CD4-positive, alpha-beta memory T cell (primary cell): ENCODE data around the gene CFAP161. TPM values are rescaled to one million over a fixed set of nuclear protein-coding genes. Genes with fewer than 3 reads are reported as not detected.
A peak's percentile ranks its signal among the peaks of the same experiment; 100 is the strongest.

Experiments used
- CTCF ChIA-PET: fragments of 350-600 bp; sonication (Branson Sonifier 250); formaldehyde crosslinking; loops from one replicate; lab custom pipeline; 2021; ENCODE audit warnings: inconsistent platforms; ENCODE audit not compliant: partially characterized antibody; lab: Charles Lee
- POLR2A ChIA-PET: fragments of 350-600 bp; sonication (Branson Sonifier 250); formaldehyde crosslinking; loops from one replicate; lab custom pipeline; 2021; ENCODE audit not compliant: partially characterized antibody; lab: Charles Lee
- DNase-seq, 5 donors: peaks; one replicate each; pipeline versions ENCODE4 v3.0.0 to v3.0.0-alpha.2; 2020 to 2022; ENCODE audit warnings: mixed read lengths in 1 of 5
- H3K27ac ChIP-seq: one replicate; pipeline ENCODE4 v1.7.0; 2013; ENCODE audit warnings: low read depth, low read length
- H3K27me3 ChIP-seq: 2 replicates; pipeline ENCODE4 v1.7.0; 2013; ENCODE audit warnings: mild to moderate bottlenecking, low read length, moderate library complexity; ENCODE audit not compliant: insufficient read depth
- H3K36me3 ChIP-seq: 2 replicates; pipeline ENCODE4 v1.7.0; 2013; ENCODE audit warnings: mild to moderate bottlenecking, low read length, moderate library complexity; ENCODE audit not compliant: insufficient read depth
- H3K4me1 ChIP-seq: 2 replicates; pipeline ENCODE4 v1.7.0; 2013; ENCODE audit warnings: mild to moderate bottlenecking, low read length, moderate library complexity; ENCODE audit not compliant: insufficient read depth
- H3K4me3 ChIP-seq, 2 donors: one replicate each; pipeline ENCODE4 v1.7.0; 2013; ENCODE audit warnings: low read length in 2 of 2, mild to moderate bottlenecking in 1 of 2
- H3K9me3 ChIP-seq, 2 donors: one replicate each; pipeline ENCODE4 v1.7.0; 2013; ENCODE audit warnings: low read length in 2 of 2, control low read depth in 1 of 2; ENCODE audit not compliant: control insufficient read depth in 1 of 2
- H3K27ac Mint-ChIP-seq, 7 donors: one replicate each; pipeline ENCODE4 v1.8.0; 2020 to 2021; ENCODE audit warnings: mixed read lengths in 7 of 7, mild to moderate bottlenecking in 6 of 7, inconsistent platforms in 3 of 7, moderate library complexity in 3 of 7
- H3K27me3 Mint-ChIP-seq, 2 donors: one replicate each; pipeline ENCODE4 v1.8.0; 2020 to 2021; ENCODE audit warnings: mixed read lengths in 2 of 2
- H3K36me3 Mint-ChIP-seq, 2 donors: one replicate each; pipeline ENCODE4 v1.8.0; 2020 to 2021; ENCODE audit warnings: mixed read lengths in 2 of 2, inconsistent platforms in 1 of 2, mild to moderate bottlenecking in 1 of 2
- H3K4me1 Mint-ChIP-seq, 4 donors: one replicate each; pipeline ENCODE4 v1.8.0; 2020 to 2021; ENCODE audit warnings: mixed read lengths in 4 of 4, mild to moderate bottlenecking in 1 of 4
- H3K4me3 Mint-ChIP-seq, 8 donors: one replicate each; pipeline ENCODE4 v1.8.0; 2020 to 2021; ENCODE audit warnings: mixed read lengths in 8 of 8, mild to moderate bottlenecking in 7 of 8, moderate library complexity in 6 of 8, inconsistent platforms in 3 of 8
- H3K9me3 Mint-ChIP-seq, 8 donors: one replicate each; pipeline ENCODE4 v1.8.0; 2020 to 2021; ENCODE audit warnings: mixed read lengths in 8 of 8, mild to moderate bottlenecking in 5 of 8, inconsistent platforms in 3 of 8, moderate library complexity in 1 of 8
- intact Hi-C: fragments of 100-400 bp; cut with micrococcal nuclease; formaldehyde crosslinking; loops from one replicate; pipeline ENCODE4 v1.15.1; 2023
- polyA plus RNA-seq, 2 donors: library from polyadenylated mRNA; unstranded; fragments of 300-500 nt; fragmentation: Illumina TruSeq; gene quantifications; one replicate each; pipeline ENCODE4 v1.2.3, GENCODE V29; 2021
- total RNA-seq, 2 experiments: library from RNA; stranded (reverse); gene quantifications; one replicate each; pipeline ENCODE4 v1.2.3, GENCODE V29; 2021

The CFAP161 gene
- total RNA-seq (not detected), polyA plus RNA-seq (not detected)

GRCh38 chr15:81133782-81134461 is at the start of gene CFAP161:
TSS of gene CFAP161 (plus strand) at chr15:81134270. CDS start at chr15:81134330, 60 bp downstream.
- intact Hi-C loops: no loop called here
- peaks cover 36 to 48% of the 10 kb centered on the region in 2 donors for H3K27me3 Mint-ChIP-seq
- H3K4me1 Mint-ChIP-seq: peaks cover 0 to 9% (median 3%) of the 10 kb centered on the region in 4 donors
- H3K4me3 ChIP-seq: no peak within 1 kb of the TSS
- H3K36me3 ChIP-seq: no peaks in the 10 kb centered on the region
- H3K4me1 ChIP-seq: no peaks in the 10 kb centered on the region
- no peak within 1 kb of the TSS for H3K27ac ChIP-seq
- ChIA-PET CTCF (no interaction called here), POLR2A (no interaction called here)
- peaks cover 0 to 16% (median 6%) of the 10 kb centered on the region in 8 donors for H3K9me3 Mint-ChIP-seq
- H3K27me3 ChIP-seq: peaks cover 7% of the 10 kb centered on the region
- H3K9me3 ChIP-seq: no peaks in the 10 kb centered on the region
- H3K4me3 Mint-ChIP-seq: peak within 1 kb of the TSS; percentile 9 to 65 (median 48)
- H3K27ac Mint-ChIP-seq: no peak within 1 kb of the TSS
- no peak for DNase-seq
- H3K36me3 Mint-ChIP-seq: peaks cover 3 to 4% of the 10 kb centered on the region in 2 donors

- no peak for DNase-seq
- Histone ChIP-seq H3K4me1 (no peaks in the 10 kb centered on the region), H3K4me3 (no peak overlapping the region), H3K9me3 (no peaks in the 10 kb centered on the region), H3K27me3 (no peaks in the 10 kb centered on the region), H3K27ac (no peak overlapping the region), H3K36me3 (no peaks in the 10 kb centered on the region)
- Mint-ChIP-seq H3K27me3 (peaks cover 3 to 4% of the 10 kb centered on the region in 2 donors), H3K4me3 (no peak overlapping the region), H3K4me1 (no peaks in the 10 kb centered on the region), H3K27ac (no peak overlapping the region), H3K9me3 (peaks cover 0 to 2% (median 0%) of the 10 kb centered on the region in 8 donors), H3K36me3 (no peaks in the 10 kb centered on the region)
- ChIA-PET CTCF (no interaction called here), POLR2A (no interaction called here)
- intact Hi-C loops: no loop called here
Measured at GRCh38 chr15:81084716-81085115, 49.4 kb upstream of the CFAP161 start.

GRCh38 chr15:81085213-81085612 is 48.9 kb upstream of the CFAP161 start:
- CTCF ChIA-PET: no interaction called here
- Histone ChIP-seq H3K27me3 (no peaks in the 10 kb centered on the region), H3K4me1 (no peaks in the 10 kb centered on the region), H3K36me3 (no peaks in the 10 kb centered on the region), H3K27ac (no peak overlapping the region), H3K4me3 (no peak overlapping the region), H3K9me3 (no peaks in the 10 kb centered on the region)
- POLR2A ChIA-PET: no interaction called here
- intact Hi-C loops: no loop called here
- H3K4me3 Mint-ChIP-seq: no peak overlapping the region
- H3K27me3 Mint-ChIP-seq: peaks cover 3 to 4% of the 10 kb centered on the region in 2 donors
- no peaks in the 10 kb centered on the region for H3K36me3 Mint-ChIP-seq
- H3K27ac Mint-ChIP-seq: no peak overlapping the region
- peaks cover 0 to 2% (median 0%) of the 10 kb centered on the region in 8 donors for H3K9me3 Mint-ChIP-seq
- no peak for DNase-seq
- H3K4me1 Mint-ChIP-seq: no peaks in the 10 kb centered on the region

GRCh38 chr15:81085898-81086297 is 48.2 kb upstream of the CFAP161 start:
- Mint-ChIP-seq H3K27ac (no peak overlapping the region), H3K4me1 (no peaks in the 10 kb centered on the region), H3K9me3 (no peaks in the 10 kb centered on the region), H3K4me3 (no peak overlapping the region), H3K36me3 (no peaks in the 10 kb centered on the region), H3K27me3 (peaks cover 3 to 4% of the 10 kb centered on the region in 2 donors)
- no peaks in the 10 kb centered on the region for H3K27me3 ChIP-seq
- H3K36me3 ChIP-seq: no peaks in the 10 kb centered on the region
- H3K4me3 ChIP-seq: no peak overlapping the region
- intact Hi-C loops: no loop called here
- H3K4me1 ChIP-seq: no peaks in the 10 kb centered on the region
- ChIA-PET CTCF (interaction anchor here (0.8 kb wide), 1 partner anchor 22 kb away, joined by 3 read pairs; no protein-coding TSS in a partner anchor), POLR2A (no interaction called here)
- no peak for DNase-seq
- H3K27ac ChIP-seq: no peak overlapping the region
- no peaks in the 10 kb centered on the region for H3K9me3 ChIP-seq

GRCh38 chr15:81087066-81087465 is 47.0 kb upstream of the CFAP161 start:
- H3K36me3 Mint-ChIP-seq: no peaks in the 10 kb centered on the region
- H3K4me1 Mint-ChIP-seq: no peaks in the 10 kb centered on the region
- no peaks in the 10 kb centered on the region for H3K9me3 Mint-ChIP-seq
- no peak overlapping the region for H3K27ac Mint-ChIP-seq
- ChIA-PET CTCF (no interaction called here), POLR2A (no interaction called here)
- Histone ChIP-seq H3K4me3 (no peak overlapping the region), H3K9me3 (no peaks in the 10 kb centered on the region), H3K4me1 (no peaks in the 10 kb centered on the region), H3K27me3 (no peaks in the 10 kb centered on the region), H3K27ac (no peak overlapping the region), H3K36me3 (no peaks in the 10 kb centered on the region)
- peaks cover 4 to 6% of the 10 kb centered on the region in 2 donors for H3K27me3 Mint-ChIP-seq
- no peak for DNase-seq
- intact Hi-C loops: no loop called here
- no peak overlapping the region for H3K4me3 Mint-ChIP-seq

GRCh38 chr15:81087694-81088093 is 46.4 kb upstream of the CFAP161 start:
- no peaks in the 10 kb centered on the region for H3K9me3 ChIP-seq
- H3K27ac ChIP-seq: no peak overlapping the region
- intact Hi-C loops: no loop called here
- Mint-ChIP-seq H3K9me3 (no peaks in the 10 kb centered on the region), H3K27me3 (peaks cover 9 to 10% of the 10 kb centered on the region in 2 donors), H3K27ac (no peak overlapping the region), H3K4me3 (no peak overlapping the region), H3K36me3 (no peaks in the 10 kb centered on the region), H3K4me1 (no peaks in the 10 kb centered on the region)
- DNase-seq: no peak
- H3K4me3 ChIP-seq: no peak overlapping the region
- H3K36me3 ChIP-seq: no peaks in the 10 kb centered on the region
- H3K4me1 ChIP-seq: no peaks in the 10 kb centered on the region
- CTCF ChIA-PET: no interaction called here
- POLR2A ChIA-PET: no interaction called here
- no peaks in the 10 kb centered on the region for H3K27me3 ChIP-seq

GRCh38 chr15:81088470-81089013 is 45.5 kb upstream of the CFAP161 start:
- Mint-ChIP-seq H3K4me3 (no peak overlapping the region), H3K4me1 (no peaks in the 10 kb centered on the region), H3K9me3 (no peaks in the 10 kb centered on the region), H3K27ac (no peak overlapping the region), H3K36me3 (no peaks in the 10 kb centered on the region), H3K27me3 (peaks cover 12 to 14% of the 10 kb centered on the region in 2 donors)
- no peaks in the 10 kb centered on the region for H3K27me3 ChIP-seq
- ChIA-PET POLR2A (no interaction called here), CTCF (interaction anchor here (0.5 kb wide), 1 partner anchor 362 kb away, joined by 3 read pairs; no protein-coding TSS in a partner anchor)
- H3K36me3 ChIP-seq: no peaks in the 10 kb centered on the region
- no peaks in the 10 kb centered on the region for H3K9me3 ChIP-seq
- DNase-seq: no peak
- H3K4me3 ChIP-seq: no peak overlapping the region
- intact Hi-C loops: no loop called here
- H3K4me1 ChIP-seq: no peaks in the 10 kb centered on the region
- H3K27ac ChIP-seq: no peak overlapping the region
